ENCODE data around the gene ATIC. TPM values are rescaled to one million over a fixed set of nuclear protein-coding genes. Genes with fewer than 3 reads are reported as not detected.

ATIC gene
- total and polyA plus RNA-seq, 2 of the 8 experiments (the other 6 are each of a cell fraction or from before 2014, with no cell fraction given), result 139 to 319 TPM

DNA sequence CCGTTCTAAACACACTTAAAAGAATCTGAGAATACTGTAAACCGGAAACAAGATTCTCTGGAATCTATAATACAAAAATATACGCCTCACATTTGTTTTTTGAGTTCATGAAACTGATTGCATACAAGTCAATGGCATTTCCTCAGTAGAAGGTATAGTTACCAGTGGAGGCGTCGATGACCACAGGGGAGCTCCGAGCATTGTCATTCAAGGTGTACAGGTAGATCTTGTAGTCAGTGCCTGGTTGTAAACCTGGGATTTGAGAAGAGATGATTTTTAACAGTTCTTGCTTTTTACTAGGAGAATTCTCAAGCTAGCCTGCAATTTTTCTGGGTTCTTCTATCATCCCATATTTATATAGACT, 63.6 kb downstream of the ATIC start:
- no peak overlapping the region for H2BK15ac ChIP-seq (ENCODE audit: low read length)
- no peak overlapping the region for H2BK5ac ChIP-seq (ENCODE audit: low read depth, low read length)
- no peaks in the 10 kb centered on the region for H3K79me1 ChIP-seq (ENCODE audit: low read depth, low read length)
- FAIRE-seq (no peak), DNase-seq (ENCODE audit: low read depth in 1 of 2, low spot score in 2 of 2) (no peak)
- POLR2A ChIA-PET (ENCODE audit: partially characterized antibody), result no interaction called here
- no peak overlapping the region for H3K4me3 ChIP-seq (ENCODE audit: extremely low read depth in 1 of 4, insufficient read depth in 2 of 4, low read depth in 3 of 4, low read length in 4 of 4)
- no peak overlapping the region for H2AK5ac ChIP-seq (ENCODE audit: low read depth, low read length)
- peaks cover 2 to 28% (median 14%) of the 10 kb centered on the region in 4 experiments; a peak in 5 of 8 replicates for H3K36me3 ChIP-seq (ENCODE audit: control insufficient read depth in 2 of 4, insufficient read depth in 4 of 4, low read length in 3 of 4)
- H3K9me3 ChIP-seq (ENCODE audit: insufficient read depth in 2 of 2, low read depth in 1 of 2, low read length in 1 of 2), result no peaks in the 10 kb centered on the region
- H3K27ac ChIP-seq (ENCODE audit: low read depth, low read length), result no peak overlapping the region
- H4K8ac ChIP-seq (ENCODE audit: extremely low read depth, insufficient read depth, low read length), result no peak overlapping the region
- TF ChIP-seq SP2 (IDR thresholded peaks at IDR 0.05; ENCODE audit: low read length) (no peak), HDAC2 (IDR thresholded peaks at IDR 0.05; ENCODE audit: borderline replicate concordance in 1 of 2, low read depth in 2 of 2, low read length in 2 of 2) (no peak), GABPA (IDR thresholded peaks at IDR 0.05; ENCODE audit: borderline replicate concordance, insufficient read depth, low read length) (no peak), CEBPB (IDR thresholded peaks at IDR 0.05; ENCODE audit: low read depth, low read length) (no peak), SIRT6 (IDR thresholded peaks at IDR 0.05; ENCODE audit: low read length) (no peak), ASH2L (IDR thresholded peaks at IDR 0.05; ENCODE audit: low read length) (no peak), TAF7 (optimal IDR thresholded peaks at IDR 0.05; ENCODE audit: borderline replicate concordance, low read depth, low read length) (no peak), POU5F1 (IDR thresholded peaks at IDR 0.05; ENCODE audit: low read depth, low read length) (no peak), MAFK (IDR thresholded peaks at IDR 0.05; ENCODE audit: low read depth, low read length) (no peak)
- H3K23ac ChIP-seq (ENCODE audit: insufficient read length), result no peak overlapping the region
- H4K20me1 ChIP-seq (replicated peaks in 1 of 2; ENCODE audit: control insufficient read depth in 1 of 2, insufficient read depth in 2 of 2, low read length in 2 of 2), result no peaks in the 10 kb centered on the region
- H3K56ac ChIP-seq (replicated peaks; ENCODE audit: insufficient read length, low read depth, low read length), result no peak overlapping the region
- no peaks in the 10 kb centered on the region for H3K79me2 ChIP-seq (ENCODE audit: control insufficient read depth in 1 of 2, insufficient read depth in 2 of 2, low read length in 2 of 2)
- no peaks in the 10 kb centered on the region for H3K23me2 ChIP-seq (ENCODE audit: low read depth, low read length)
- 93% methylated on average over 6 of the region's 6 CpGs; no CpG with 5 or more reads in 1 of the 2 experiments for WGBS, 2 experiments (ENCODE audit: extremely low coverage in 1 of 2, insufficient coverage in 1 of 2, insufficient read length in 1 of 2, insufficient replicate concordance in 2 of 2, low coverage in 1 of 2, low lambda C conversion rate in 2 of 2, missing lambda C conversion rate in 1 of 2)
- H3K27me3 ChIP-seq (replicated peaks in 1 of 4; ENCODE audit: control insufficient read depth in 3 of 4, extremely low read depth in 1 of 4, insufficient read depth in 3 of 4, low read length in 3 of 4), result no peaks in the 10 kb centered on the region
- no peaks in the 10 kb centered on the region for H3K4me1 ChIP-seq (replicated peaks in 1 of 4; ENCODE audit: control insufficient read depth in 3 of 4, insufficient read depth in 4 of 4, low read length in 3 of 4)
- H3K14ac ChIP-seq (ENCODE audit: insufficient read length), result no peak overlapping the region
- no peak overlapping the region for H4K91ac ChIP-seq (replicated peaks; ENCODE audit: insufficient read length, low read length)
- H3K4me2 ChIP-seq (ENCODE audit: insufficient read depth in 1 of 2, low read depth in 2 of 2, low read length in 2 of 2), result no peak overlapping the region
- no peak overlapping the region for H3K18ac ChIP-seq (ENCODE audit: extremely low read depth, low read length)
- H3K9ac ChIP-seq (replicated peaks in 1 of 4; ENCODE audit: extremely low read depth in 1 of 4, low read depth in 3 of 4, low read length in 3 of 4), result no peak overlapping the region
- CTCF ChIA-PET (ENCODE audit: partially characterized antibody), result interaction anchor here (1.3 kb wide), 1 partner anchor 79 kb away, joined by 3 read pairs; no protein-coding TSS in a partner anchor
- no peak overlapping the region for H4K5ac ChIP-seq (ENCODE audit: insufficient read length, low read depth, low read length)
- no peak overlapping the region for H2BK120ac ChIP-seq (replicated peaks; ENCODE audit: low read depth, low read length)
- no peak overlapping the region for H2BK20ac ChIP-seq (ENCODE audit: low read length)
- H3K4ac ChIP-seq (replicated peaks; ENCODE audit: insufficient read length, low read depth, low read length), result no peak overlapping the region
- H2AFZ ChIP-seq (ENCODE audit: low read length), result no peak overlapping the region
- no peak overlapping the region for H2BK12ac ChIP-seq (ENCODE audit: low read depth, low read length)
